A549 (cell line): Measurements from ENCODE around the gene RPAP3. TPM values are rescaled to one million over a fixed set of nuclear protein-coding genes. Genes with fewer than 3 reads are reported as not detected.

Source experiments
- ATAC-seq, 2 experiments: fragments of 200-7000 bp in 1 of 2; fragments of >200 bp in 1 of 2; cut with Nextera tagmentation in 1 of 2; cut with Tn5 transposase in 1 of 2; 3 replicates each; pipeline versions ENCODE4 v1.8.0 to v1.9.1; 2018 to 2020; ENCODE audit warnings: mild to moderate bottlenecking in 1 of 2, moderate library complexity in 1 of 2
- CTCF ChIA-PET: fragments of 300-600 bp; sonication (Branson Sonifier 250); formaldehyde crosslinking; extraction: SDS; loops from one replicate; lab custom pipeline; 2021; ENCODE audit warnings: antibody characterized with exemption, inconsistent platforms; lab: Yijun Ruan, JAX
- POLR2A ChIA-PET: fragments of 350-600 bp; formaldehyde crosslinking; extraction: SDS; loops from one replicate; lab custom pipeline; 2021; ENCODE audit warnings: antibody characterized with exemption, inconsistent platforms; lab: Yijun Ruan, JAX
- DNase-seq, 2 experiments: peaks; one replicate each; pipeline versions ENCODE4 v3.0.0 to v3.0.0-alpha.2; 2011 to 2016; ENCODE audit warnings: low read depth in 1 of 2, low spot score in 1 of 2
- FAIRE-seq: peaks from 2 replicates; lab custom pipeline; 2011; peaks lifted over from hg19 to GRCh38; lab: Jason Lieb, UNC
- H3K27ac ChIP-seq, 2 experiments: fragments of >200 bp; sonication (Bioruptor Twin); formaldehyde crosslinking; 3 replicates each; pipeline ENCODE4 v1.5.1; 2016 to 2017
- H3K4me1 ChIP-seq: fragments of >200 bp; sonication (Bioruptor Twin); formaldehyde crosslinking; 3 replicates; pipeline ENCODE4 v1.6.1; 2016
- H3K4me2 ChIP-seq: fragments of >200 bp; sonication (Bioruptor Twin); formaldehyde crosslinking; 3 replicates; pipeline ENCODE4 v1.6.1; 2016
- H3K4me3 ChIP-seq: fragments of >200 bp; sonication (Bioruptor Twin); formaldehyde crosslinking; 3 replicates; pipeline ENCODE4 v1.5.1; 2016
- H3K9me3 ChIP-seq: fragments of >200 bp; sonication (Bioruptor Twin); formaldehyde crosslinking; 3 replicates; pipeline ENCODE4 v1.6.1; 2016
- CHD2 ChIP-seq: fragments of 150-350 bp; IDR thresholded peaks from 2 replicates; pipeline ENCODE4 v1.6.1; 2014; ENCODE audit warnings: low read length; ENCODE audit not compliant: partially characterized antibody
- CHD4 ChIP-seq: fragments of 200-600 bp; sonication (generic); IDR thresholded peaks from 2 replicates; pipeline ENCODE4 v1.6.1; 2016; ENCODE audit warnings: antibody characterized with exemption, mild to moderate bottlenecking, borderline replicate concordance
- EHF ChIP-seq: fragments of 250-450 bp; sonication (Bioruptor Pico); IDR thresholded peaks from 2 replicates; pipeline ENCODE4 v1.5.0; 2020; ENCODE audit warnings: mild to moderate bottlenecking
- EHMT2 ChIP-seq: fragments of 200-600 bp; sonication (generic); IDR thresholded peaks from 2 replicates; pipeline ENCODE4 v1.6.1; 2016; ENCODE audit warnings: antibody characterized with exemption, low read depth, mild to moderate bottlenecking, moderate library complexity
- ESRRA ChIP-seq: fragments of 150-350 bp; IDR thresholded peaks from 2 replicates; pipeline ENCODE4 v1.6.1; 2014; ENCODE audit warnings: mild to moderate bottlenecking, low read length, borderline replicate concordance
- FOXS1 ChIP-seq: fragments of 250-450 bp; sonication (Bioruptor Pico); IDR thresholded peaks from 2 replicates; pipeline ENCODE4 v1.5.0; 2020; ENCODE audit warnings: mild to moderate bottlenecking, moderate library complexity
- HDAC2 ChIP-seq: fragments of 200-600 bp; sonication (generic); IDR thresholded peaks from 2 replicates; pipeline ENCODE4 v1.6.1; 2016
- HOXB13 ChIP-seq: fragments of 250-450 bp; sonication (Bioruptor Pico); IDR thresholded peaks from 2 replicates; pipeline ENCODE4 v1.5.0; 2020; ENCODE audit warnings: low read depth, mild to moderate bottlenecking, moderate library complexity
- HOXB5 ChIP-seq: fragments of 250-450 bp; sonication (Bioruptor Pico); IDR thresholded peaks from 2 replicates; pipeline ENCODE4 v1.5.0; 2020; ENCODE audit warnings: mild to moderate bottlenecking, moderate library complexity
- JUN ChIP-seq, 2 experiments: fragments of >200 bp; sonication (Bioruptor Twin); formaldehyde crosslinking; IDR thresholded peaks; 2 replicates in 1 of 2; 3 replicates in 1 of 2; pipeline ENCODE4 v1.6.1; 2016 to 2017
- KDM5A ChIP-seq: fragments of 200-600 bp; sonication (generic); IDR thresholded peaks from 2 replicates; pipeline ENCODE4 v1.6.1; 2016; ENCODE audit warnings: antibody characterized with exemption, mild to moderate bottlenecking
- MAFK ChIP-seq: fragments of 450-650 bp; IDR thresholded peaks from 2 replicates; pipeline ENCODE4 v1.6.1; 2014; ENCODE audit not compliant: partially characterized antibody
- MYC ChIP-seq: IDR thresholded peaks from 2 replicates; pipeline ENCODE4 v1.6.1; 2012; ENCODE audit warnings: mild to moderate bottlenecking, inconsistent platforms, low read length, improper control_type of control experiment, borderline replicate concordance
- NFE2L2 ChIP-seq: fragments of 150-350 bp; conservative IDR thresholded peaks from 2 replicates; pipeline ENCODE4 v1.6.1; 2014; ENCODE audit warnings: low read length
- NR3C1 ChIP-seq: fragments of >200 bp; sonication (Bioruptor Twin); formaldehyde crosslinking; IDR thresholded peaks from 3 replicates; pipeline ENCODE4 v1.6.1; 2017
- PHF8 ChIP-seq: fragments of 200-600 bp; sonication (generic); IDR thresholded peaks from 2 replicates; pipeline ENCODE4 v1.6.1; 2016; ENCODE audit warnings: low read depth, mild to moderate bottlenecking, antibody characterized with exemption, moderate library complexity, borderline replicate concordance
- POLR2AphosphoS2 ChIP-seq: conservative IDR thresholded peaks from 2 replicates; pipeline ENCODE4 v1.6.1; 2012; ENCODE audit warnings: low read length, improper control_type of control experiment, inconsistent platforms
- RAD21 ChIP-seq, 2 experiments: fragments of >200 bp in 1 of 2; sonication (Bioruptor Twin) in 1 of 2; formaldehyde crosslinking in 1 of 2; IDR thresholded peaks in 1 of 2; conservative IDR thresholded peaks in 1 of 2; 2 replicates in 1 of 2; 3 replicates in 1 of 2; pipeline ENCODE4 v1.6.1; 2012 to 2018; ENCODE audit warnings: inconsistent platforms in 1 of 2
- RARB ChIP-seq: fragments of 250-450 bp; sonication (Bioruptor Pico); IDR thresholded peaks from 2 replicates; pipeline ENCODE4 v1.8.0; 2021; ENCODE audit warnings: mild to moderate bottlenecking, moderate library complexity
- RFX5 ChIP-seq: fragments of 450-650 bp; IDR thresholded peaks from 2 replicates; pipeline ENCODE4 v1.7.1; 2014; ENCODE audit warnings: antibody characterized with exemption, mild to moderate bottlenecking, moderate library complexity
- SREBF2 ChIP-seq: fragments of 450-650 bp; IDR thresholded peaks from 2 replicates; pipeline ENCODE4 v1.6.1; 2014; ENCODE audit warnings: mild to moderate bottlenecking, moderate library complexity
- ZC3H11A ChIP-seq: fragments of 450-650 bp; IDR thresholded peaks from 2 replicates; pipeline ENCODE4 v1.6.1; 2014; ENCODE audit warnings: antibody characterized with exemption, mild to moderate bottlenecking
- ZFP36 ChIP-seq: fragments of 450-650 bp; IDR thresholded peaks from 2 replicates; pipeline ENCODE4 v1.6.1; 2014; ENCODE audit warnings: borderline replicate concordance; ENCODE audit not compliant: partially characterized antibody
- ZNF302 ChIP-seq: fragments of 250-450 bp; sonication (Bioruptor Pico); IDR thresholded peaks from 2 replicates; pipeline ENCODE4 v1.9.0; 2021; ENCODE audit warnings: inconsistent platforms, mild to moderate bottlenecking, moderate library complexity
- WGBS: methylation state at CpG from one replicate; pipeline ENCODE4 v1.1.6; 2017; ENCODE audit errors: missing lambda C conversion rate; 5-methylcytosine and 5-hydroxymethylcytosine counted together
- polyA plus RNA-seq, 4 experiments: library from polyadenylated mRNA; depleted of rRNA in 3 of 4; stranded (reverse); fragments of >200 nt; fragmentation: RNase III in 1 of 4; extraction: RNeasy Plus Mini Kit Qiagen cat#74134 plus additional on column Dnase treatment in 1 of 4; gene quantifications; 2 replicates in 3 of 4; 3 replicates in 1 of 4; pipeline ENCODE4 v1.2.3, GENCODE V29; 2011 to 2017
- TF ChIP-seq, protein P1 (sequence below): IDR thresholded peaks from 2 replicates; pipeline ENCODE4 v1.6.1; 2012
- TF ChIP-seq, protein P2 (sequence below): fragments of >200 bp; sonication (Bioruptor Twin); formaldehyde crosslinking; IDR thresholded peaks from 3 replicates; pipeline ENCODE4 v1.6.1; 2016
- TF ChIP-seq, protein P3 (sequence below): fragments of 450-650 bp; IDR thresholded peaks from 2 replicates; pipeline ENCODE4 v1.6.1; 2014; ENCODE audit warnings: antibody characterized with exemption
- TF ChIP-seq, protein P4 (sequence below): fragments of >200 bp; sonication (Bioruptor Twin); formaldehyde crosslinking; IDR thresholded peaks from 3 replicates; pipeline ENCODE4 v1.5.1; 2016
- TF ChIP-seq, protein P5 (sequence below): IDR thresholded peaks from 2 replicates; pipeline ENCODE4 v1.6.1; 2012; ENCODE audit warnings: low read depth, borderline replicate concordance

Gene RPAP3
- polyA plus RNA-seq, 2 of the 4 experiments (the other 2 are of a cell fraction) = 51.6 to 74.6 TPM

DNA sequence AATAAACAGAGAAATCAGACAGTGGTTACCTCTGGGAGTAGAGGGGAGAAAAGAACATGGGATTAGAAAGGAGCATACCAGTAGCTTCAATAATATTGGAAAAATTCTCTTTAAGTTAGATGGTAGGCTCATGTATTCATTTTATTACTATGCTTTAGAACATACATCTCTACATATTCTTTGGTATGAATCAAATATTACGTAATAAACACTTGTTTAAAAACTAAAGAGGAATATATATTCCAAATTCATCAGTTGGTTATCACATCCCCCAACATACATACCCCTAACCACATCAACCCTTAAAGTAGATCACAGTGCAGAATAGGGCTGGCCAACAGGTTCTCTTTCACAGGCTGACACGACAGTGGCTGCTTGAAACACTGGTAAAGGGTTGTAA is 5.6 kb downstream of the RPAP3 start:
- no peak overlapping the region for H3K4me2 ChIP-seq
- ATAC-seq (no peak), FAIRE-seq (no peak), DNase-seq (no peak)
- peaks cover 14% of the 10 kb centered on the region; the same call in 2 of the 3 replicates for H3K4me1 ChIP-seq
- H3K4me3 ChIP-seq = no peak overlapping the region
- 88% methylated on average over 2 of the region's 2 CpGs for WGBS
- ChIA-PET POLR2A (no interaction called here), CTCF (no interaction called here)
- no peak for TF ChIP-seq SREBF2
- TF ChIP-seq ZC3H11A = no peak
- TF ChIP-seq KDM5A = no peak
- TF ChIP-seq, protein P1, sequence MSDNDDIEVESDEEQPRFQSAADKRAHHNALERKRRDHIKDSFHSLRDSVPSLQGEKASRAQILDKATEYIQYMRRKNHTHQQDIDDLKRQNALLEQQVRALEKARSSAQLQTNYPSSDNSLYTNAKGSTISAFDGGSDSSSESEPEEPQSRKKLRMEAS = no peak
- TF ChIP-seq MYC = no peak
- TF ChIP-seq RFX5 = no peak
- no peak for TF ChIP-seq CHD2
- TF ChIP-seq MAFK = no peak
- no peak for TF ChIP-seq EHMT2
- no peak for TF ChIP-seq HDAC2
- TF ChIP-seq FOXS1 (CRISPR knock-in tag) = no peak
- TF ChIP-seq, protein P2, sequence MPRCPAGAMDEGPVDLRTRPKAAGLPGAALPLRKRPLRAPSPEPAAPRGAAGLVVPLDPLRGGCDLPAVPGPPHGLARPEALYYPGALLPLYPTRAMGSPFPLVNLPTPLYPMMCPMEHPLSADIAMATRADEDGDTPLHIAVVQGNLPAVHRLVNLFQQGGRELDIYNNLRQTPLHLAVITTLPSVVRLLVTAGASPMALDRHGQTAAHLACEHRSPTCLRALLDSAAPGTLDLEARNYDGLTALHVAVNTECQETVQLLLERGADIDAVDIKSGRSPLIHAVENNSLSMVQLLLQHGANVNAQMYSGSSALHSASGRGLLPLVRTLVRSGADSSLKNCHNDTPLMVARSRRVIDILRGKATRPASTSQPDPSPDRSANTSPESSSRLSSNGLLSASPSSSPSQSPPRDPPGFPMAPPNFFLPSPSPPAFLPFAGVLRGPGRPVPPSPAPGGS = no peak
- no peak for TF ChIP-seq ZFP36
- TF ChIP-seq POLR2AphosphoS2 = no peak
- TF ChIP-seq, protein P3, sequence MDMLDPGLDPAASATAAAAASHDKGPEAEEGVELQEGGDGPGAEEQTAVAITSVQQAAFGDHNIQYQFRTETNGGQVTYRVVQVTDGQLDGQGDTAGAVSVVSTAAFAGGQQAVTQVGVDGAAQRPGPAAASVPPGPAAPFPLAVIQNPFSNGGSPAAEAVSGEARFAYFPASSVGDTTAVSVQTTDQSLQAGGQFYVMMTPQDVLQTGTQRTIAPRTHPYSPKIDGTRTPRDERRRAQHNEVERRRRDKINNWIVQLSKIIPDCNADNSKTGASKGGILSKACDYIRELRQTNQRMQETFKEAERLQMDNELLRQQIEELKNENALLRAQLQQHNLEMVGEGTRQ = no peak
- no peak for TF ChIP-seq JUN (IDR thresholded peaks at IDR 0.05)
- no peak for TF ChIP-seq ESRRA
- TF ChIP-seq RARB (CRISPR knock-in tag) = no peak
- no peak overlapping the region for H3K27ac ChIP-seq
- no peaks in the 10 kb centered on the region for H3K9me3 ChIP-seq

DNA sequence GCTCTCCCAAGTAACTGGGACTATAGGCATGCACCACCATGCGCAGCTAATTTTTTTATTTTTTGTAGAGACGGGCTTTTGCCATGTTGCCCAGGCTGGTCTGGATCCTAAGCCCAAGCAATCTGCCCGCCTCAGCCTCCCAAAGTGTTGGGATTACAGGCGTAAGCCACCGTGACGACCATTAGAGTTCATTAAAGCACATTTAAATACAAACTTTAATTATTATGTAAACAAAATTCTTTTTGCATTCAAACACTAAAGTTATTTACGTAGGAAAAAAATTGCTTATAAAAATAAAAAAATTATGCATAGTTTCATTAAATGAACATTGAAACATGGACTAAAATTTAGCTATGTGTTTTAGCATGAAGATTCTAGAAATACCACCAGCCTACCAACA is 7.2 kb downstream of the RPAP3 start:
- ATAC-seq = no peak
- TF ChIP-seq MYC (no peak), ZNF302 (no peak), JUN (IDR thresholded peaks at IDR 0.05) (no peak), CHD4 (no peak), EHF (CRISPR knock-in tag) (no peak), NR3C1 (no peak), HOXB5 (CRISPR knock-in tag) (no peak), HOXB13 (no peak), NFE2L2 (no peak), ZC3H11A (no peak), POLR2AphosphoS2 (no peak), MAFK (no peak), RFX5 (no peak), PHF8 (no peak), CHD2 (no peak), RAD21 (conservative IDR thresholded peaks at IDR 0.05 in 1 of 2, IDR thresholded peaks at IDR 0.05 in 1 of 2) (no peak)
- TF ChIP-seq, protein P4, sequence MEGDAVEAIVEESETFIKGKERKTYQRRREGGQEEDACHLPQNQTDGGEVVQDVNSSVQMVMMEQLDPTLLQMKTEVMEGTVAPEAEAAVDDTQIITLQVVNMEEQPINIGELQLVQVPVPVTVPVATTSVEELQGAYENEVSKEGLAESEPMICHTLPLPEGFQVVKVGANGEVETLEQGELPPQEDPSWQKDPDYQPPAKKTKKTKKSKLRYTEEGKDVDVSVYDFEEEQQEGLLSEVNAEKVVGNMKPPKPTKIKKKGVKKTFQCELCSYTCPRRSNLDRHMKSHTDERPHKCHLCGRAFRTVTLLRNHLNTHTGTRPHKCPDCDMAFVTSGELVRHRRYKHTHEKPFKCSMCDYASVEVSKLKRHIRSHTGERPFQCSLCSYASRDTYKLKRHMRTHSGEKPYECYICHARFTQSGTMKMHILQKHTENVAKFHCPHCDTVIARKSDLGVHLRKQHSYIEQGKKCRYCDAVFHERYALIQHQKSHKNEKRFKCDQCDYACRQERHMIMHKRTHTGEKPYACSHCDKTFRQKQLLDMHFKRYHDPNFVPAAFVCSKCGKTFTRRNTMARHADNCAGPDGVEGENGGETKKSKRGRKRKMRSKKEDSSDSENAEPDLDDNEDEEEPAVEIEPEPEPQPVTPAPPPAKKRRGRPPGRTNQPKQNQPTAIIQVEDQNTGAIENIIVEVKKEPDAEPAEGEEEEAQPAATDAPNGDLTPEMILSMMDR = no peak
- TF ChIP-seq, protein P5, sequence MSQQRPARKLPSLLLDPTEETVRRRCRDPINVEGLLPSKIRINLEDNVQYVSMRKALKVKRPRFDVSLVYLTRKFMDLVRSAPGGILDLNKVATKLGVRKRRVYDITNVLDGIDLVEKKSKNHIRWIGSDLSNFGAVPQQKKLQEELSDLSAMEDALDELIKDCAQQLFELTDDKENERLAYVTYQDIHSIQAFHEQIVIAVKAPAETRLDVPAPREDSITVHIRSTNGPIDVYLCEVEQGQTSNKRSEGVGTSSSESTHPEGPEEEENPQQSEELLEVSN = no peak
- POLR2A ChIA-PET = no interaction called here
- 94% methylated on average over 7 of the region's 7 CpGs for WGBS
- no peaks in the 10 kb centered on the region for H3K9me3 ChIP-seq
- H3K4me1 ChIP-seq = peaks cover 8% of the 10 kb centered on the region; the same call in 1 of the 3 replicates
- no peak overlapping the region for H3K4me3 ChIP-seq
- H3K4me2 ChIP-seq = no peak overlapping the region
- no peak for FAIRE-seq
- no peak for DNase-seq
- H3K27ac ChIP-seq = no peak overlapping the region
- CTCF ChIA-PET = interaction anchor here (1.4 to 1.9 kb wide), 3 partner anchors 13 to 139 kb away, joined by 3 to 6 read pairs (median 5); no protein-coding TSS in a partner anchor
